SH-SY5Y (cell line): ENCODE measurements around the gene VAPB.

Experiments used
- GATA2 ChIP-seq: IDR thresholded peaks from 2 replicates; pipeline ENCODE4 v1.6.1; 2011; ENCODE audit warnings: mild to moderate bottlenecking, low read depth, low read length
- GATA3 ChIP-seq: IDR thresholded peaks from 2 replicates; pipeline ENCODE4 v1.6.1; 2011; ENCODE audit warnings: low read depth, mild to moderate bottlenecking, low read length, moderate library complexity

DNA sequence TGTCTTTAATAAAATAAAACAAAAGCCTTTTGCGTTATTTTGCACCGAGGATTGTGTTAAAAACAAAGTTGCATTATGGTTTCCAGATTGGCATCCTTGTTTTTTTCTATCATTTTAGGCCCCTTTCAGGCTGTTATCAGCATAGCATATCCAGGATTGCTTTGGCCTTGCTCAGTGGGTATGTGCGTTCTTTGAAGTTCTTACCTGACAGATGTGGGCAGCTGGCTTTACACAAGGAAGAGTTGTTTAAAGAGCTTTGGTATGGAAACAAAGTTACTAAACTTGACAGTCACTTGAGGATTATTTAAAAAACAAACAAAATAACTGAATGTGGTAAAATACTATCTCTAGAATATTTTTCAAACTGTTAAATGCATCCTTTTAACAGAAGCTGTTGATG is 6.6 kb downstream of the VAPB start:
- TF ChIP-seq GATA2 (no peak), GATA3 (no peak)
